Activated CD4-positive, alpha-beta T cell treated with anti-CD3 and anti-CD28 coated beads, Interleukin-2, amount 50 U/mL, for 16 hours (primary cell): ENCODE results near the gene MRPS23.
"Not testable (repeated sequence)": the region's sequence is repeated elsewhere in the genome, so short reads cannot be mapped to it uniquely, and the experiment has no call there.

Experiments
- DNase-seq: peaks from one replicate; pipeline ENCODE4 v3.0.0-alpha.2; 2020

The MRPS23 gene

GRCh38 chr17:57861790-57862693 lies 12.2 kb upstream of the MRPS23 start:
- DNase-seq, result no peak

GRCh38 chr17:57861000-57861789 lies 11.4 kb upstream of the MRPS23 start:
- no peak for DNase-seq

- no peak for DNase-seq
Measured at GRCh38 chr17:57860414-57860999, 10.7 kb upstream of the MRPS23 start.

GRCh38 chr17:57859601-57860413 lies 10.0 kb upstream of the MRPS23 start:
- no peak for DNase-seq

GRCh38 chr17:57858838-57859237 lies 9.0 kb upstream of the MRPS23 start:
- no peak for DNase-seq

- DNase-seq, result no peak
Measured at GRCh38 chr17:57856792-57857620, 7.2 kb upstream of the MRPS23 start.

- no peak for DNase-seq
Measured at GRCh38 chr17:57855391-57856035, 5.7 kb upstream of the MRPS23 start.

GRCh38 chr17:57853695-57854094 lies 3.9 kb upstream of the MRPS23 start:
- DNase-seq, result no peak

- DNase-seq, result no peak
Measured at GRCh38 chr17:57852955-57853328, 3.1 kb upstream of the MRPS23 start.

- no peak for DNase-seq
Measured at GRCh38 chr17:57852092-57852954, 2.5 kb upstream of the MRPS23 start.

- DNase-seq, result no peak
Measured at GRCh38 chr17:57849163-57849873, 526 bp downstream of the MRPS23 start.

GRCh38 chr17:57846056-57846945 lies 3.5 kb downstream of the MRPS23 start:
- DNase-seq, result not testable (repeated sequence)

GRCh38 chr17:57842280-57842679 lies 7.6 kb downstream of the MRPS23 start:
- no peak for DNase-seq

GRCh38 chr17:57839571-57839923 lies 10.3 kb downstream of the MRPS23 start:
- DNase-seq, result no peak

- DNase-seq, result no peak
Measured at GRCh38 chr17:57838857-57839570, 10.8 kb downstream of the MRPS23 start.

- DNase-seq, result no peak
Measured at GRCh38 chr17:57838453-57838852, 11.4 kb downstream of the MRPS23 start.

GRCh38 chr17:57835333-57835900 lies 14.4 kb downstream of the MRPS23 start:
- DNase-seq, result no peak
